GM12878 (cell line): ENCODE data around the gene DOCK1. TPM values are rescaled to one million over a fixed set of nuclear protein-coding genes. Genes with fewer than 3 reads are reported as not detected.

Source experiments
- ATF3 ChIP-seq: IDR thresholded peaks from 2 replicates; pipeline ENCODE4 v1.6.1; 2011; ENCODE audit warnings: low read depth, mild to moderate bottlenecking, low read length, moderate library complexity, borderline replicate concordance; ENCODE audit errors: extremely low read depth
- BCL3 ChIP-seq: IDR thresholded peaks from 2 replicates; pipeline ENCODE4 v1.6.1; 2011; ENCODE audit warnings: borderline replicate concordance, low read depth, mild to moderate bottlenecking, moderate library complexity, low read length; ENCODE audit not compliant: insufficient read depth, poor library complexity, severe bottlenecking
- BHLHE40 ChIP-seq, 2 experiments: fragments of 450-650 bp in 1 of 2; IDR thresholded peaks; 2 replicates each; pipeline ENCODE4 v1.6.1; 2011 to 2017; ENCODE audit warnings: low read depth in 2 of 2, borderline replicate concordance in 1 of 2, improper control_type of control experiment in 1 of 2, low read length in 1 of 2, mild to moderate bottlenecking in 1 of 2
- EED ChIP-seq: sonication (generic); IDR thresholded peaks from 2 replicates; pipeline ENCODE4 v1.6.1; 2016; ENCODE audit warnings: antibody characterized with exemption, low read depth
- MLLT1 ChIP-seq: fragments of 450-650 bp; IDR thresholded peaks from 2 replicates; pipeline ENCODE4 v1.6.1; 2016; ENCODE audit warnings: mild to moderate bottlenecking
- MTA2 ChIP-seq: fragments of 450-650 bp; IDR thresholded peaks from 2 replicates; pipeline ENCODE4 v1.6.1; 2016; ENCODE audit warnings: low read depth, mild to moderate bottlenecking, moderate library complexity
- RAD21 ChIP-seq: IDR thresholded peaks from 2 replicates; pipeline ENCODE4 v1.6.1; 2011; ENCODE audit warnings: mild to moderate bottlenecking, low read depth, low read length, moderate library complexity; ENCODE audit not compliant: insufficient read depth
- RAD51 ChIP-seq: fragments of 450-650 bp; IDR thresholded peaks from 2 replicates; pipeline ENCODE4 v1.6.1; 2016; ENCODE audit warnings: moderate library complexity, mild to moderate bottlenecking, inconsistent platforms
- TCF3 ChIP-seq: IDR thresholded peaks from 2 replicates; pipeline ENCODE4 v1.6.1; 2012; ENCODE audit warnings: low read depth, mild to moderate bottlenecking, low read length, borderline replicate concordance; ENCODE audit not compliant: insufficient read depth
- WRNIP1 ChIP-seq: IDR thresholded peaks from 2 replicates; pipeline ENCODE4 v1.6.1; 2011; ENCODE audit warnings: low read depth, low read length, improper control_type of control experiment, borderline replicate concordance
- ZZZ3 ChIP-seq: IDR thresholded peaks from 2 replicates; pipeline ENCODE4 v1.6.1; 2011; ENCODE audit warnings: low read depth; ENCODE audit not compliant: control insufficient read depth, insufficient read length
- polyA plus RNA-seq, 11 experiments: library from polyadenylated mRNA; depleted of rRNA in 4 of 11; unstranded in 6 of 11; stranded (reverse) in 5 of 11; fragments of >200 nt; fragmentation: Nextera tagmentation in 4 of 11; fragmentation: Illumina TruSeq in 1 of 11; extraction: Ambion mirVana in 4 of 11; extraction: Trizol in 1 of 11; gene quantifications; 1 replicate in 1 of 11; 2 replicates in 10 of 11; pipeline versions ENCODE4 v1.2.1 to v1.2.3, GENCODE V29; 2011 to 2016; ENCODE audit warnings: inconsistent platforms in 2 of 11, missing spikeins in 2 of 11, low read depth in 1 of 11
- total RNA-seq, 4 experiments: library from RNA; depleted of rRNA in 3 of 4; stranded (reverse); fragments of >200 nt in 3 of 4; fragmentation: Illumina TruSeq in 1 of 4; extraction: Trizol in 1 of 4; gene quantifications; 2 replicates each; pipeline versions ENCODE4 v1.2.1 to v1.2.3, GENCODE V29; 2013 to 2021

The DOCK1 gene
- total and polyA plus RNA-seq, 10 of the 15 experiments (the other 5 are each of a cell fraction or from before 2014, with no cell fraction given) = 0.05 to 0.18 TPM; not detected in 8

DNA sequence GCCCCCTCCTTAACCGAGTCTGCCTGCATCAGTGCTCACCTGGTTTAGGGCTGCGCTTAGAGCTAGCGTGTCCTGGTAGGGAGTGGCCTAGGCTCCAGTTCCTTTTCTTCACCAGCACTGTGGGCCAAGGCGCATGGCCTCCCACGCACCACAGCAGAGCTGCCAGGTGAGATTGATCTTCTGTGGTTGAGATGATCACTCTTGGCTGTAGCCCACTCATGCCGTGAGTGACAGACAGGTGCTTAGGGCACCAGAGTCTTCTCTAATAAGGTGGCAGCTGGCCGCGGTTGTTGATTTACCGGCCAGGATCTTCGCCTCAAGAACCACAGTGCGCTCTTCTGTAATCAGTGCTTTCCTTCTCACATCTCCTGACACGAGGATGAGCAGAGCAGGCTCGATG is 448.3 kb downstream of the DOCK1 start (continued):
- TF ChIP-seq TCF3 (no peak), BCL3 (no peak), MTA2 (peak; percentile 83), RAD21 (no peak), BHLHE40 (IDR thresholded peaks at IDR 0.05; ENCODE audit: borderline replicate concordance in 1 of 2, low read depth in 2 of 2, low read length in 1 of 2) (peak in 1 of 2 experiments; percentile 66; a peak in 2 of 4 replicates), ATF3 (no peak), ZZZ3 (no peak), EED (no peak), RAD51 (no peak), MLLT1 (no peak), WRNIP1 (no peak)
